ENCODE measurements around the gene ZNF678. TPM values are rescaled to one million over a fixed set of nuclear protein-coding genes. Genes with fewer than 3 reads are reported as not detected.

The ZNF678 gene
- 6.9 and 9.1 TPM in 2 replicates for total RNA-seq (2014; rRNA removed; shearing (Covaris generic))
- polyA plus RNA-seq (2015; cell fraction: cytosol; rRNA removed), result 2.2 and 4.0 TPM in 2 replicates
- polyA plus RNA-seq (2015; cell fraction: nucleus; rRNA removed), result 12.1 and 13.0 TPM in 2 replicates

DNA sequence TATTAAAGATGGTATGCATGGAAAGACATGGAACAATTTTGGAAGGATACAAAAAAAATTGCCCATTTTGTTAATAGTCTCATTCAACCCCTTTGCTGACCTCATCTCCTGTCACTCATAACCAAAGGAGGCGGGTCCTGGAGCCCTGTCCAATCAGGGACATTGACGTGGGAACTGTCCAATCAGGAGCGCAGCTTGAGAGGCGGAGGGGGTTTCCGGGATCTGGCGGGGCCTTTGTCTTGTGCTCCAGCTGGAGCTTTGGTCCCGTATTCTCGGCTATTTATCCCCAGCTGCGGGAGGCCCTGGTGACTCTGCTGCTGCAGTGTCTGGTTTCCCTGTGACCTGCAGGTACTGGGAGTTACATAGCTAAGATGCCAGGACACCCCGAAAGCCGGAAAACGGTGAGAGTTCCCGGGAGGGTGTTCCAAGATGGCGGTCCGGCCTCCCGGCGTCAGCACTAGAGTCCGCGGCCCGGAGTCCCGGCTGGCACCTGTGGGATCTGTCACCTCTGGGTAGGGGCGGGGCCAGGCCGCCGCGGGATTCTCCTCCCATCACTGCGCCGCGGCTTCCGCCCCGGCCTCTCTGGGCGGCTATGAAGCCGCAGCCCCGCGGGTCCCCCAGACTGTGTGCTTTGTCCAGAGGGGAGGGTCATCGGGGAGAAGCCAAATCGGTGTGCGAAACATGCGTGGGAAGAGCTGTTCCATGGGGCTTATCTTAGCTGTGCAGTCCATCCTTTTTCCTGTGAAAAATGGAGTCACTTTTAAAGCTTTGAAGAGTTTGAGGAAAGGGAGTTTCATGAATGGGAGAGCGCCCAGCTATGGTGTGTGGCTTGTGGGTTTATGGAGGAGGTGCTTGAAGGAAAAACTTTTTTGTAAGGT is at the start of gene ZNF678:
Gene ZNF678 (plus strand): TSS at position 233 of the 878 bp plus-strand sequence. CDS start 87,436 bp downstream, outside the sequence.
- in situ Hi-C loops (cut with HindIII; ENCODE audit: low pct_unique_long_range_greater_than_20kb, low sequenced_read_pairs), result no loop called here

DNA sequence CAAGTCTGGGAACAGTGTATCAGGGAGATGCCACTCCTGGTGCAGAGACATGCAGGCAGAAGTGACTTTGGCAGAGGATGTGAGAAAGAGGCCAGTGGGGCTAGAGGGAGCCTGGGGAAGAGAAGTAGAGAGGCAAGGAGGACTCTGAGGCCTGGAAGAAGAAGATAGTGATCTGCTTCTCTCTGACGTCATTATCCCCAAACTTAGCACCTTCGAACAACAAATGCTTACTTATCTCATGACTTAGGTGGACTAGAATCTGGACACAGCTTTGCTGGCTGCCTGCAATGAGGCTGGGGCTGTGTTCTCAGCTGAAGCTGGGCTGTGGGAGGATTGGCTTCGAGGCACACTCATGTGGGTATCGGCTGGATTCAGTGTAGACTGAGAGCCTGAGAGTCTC is 44.5 kb upstream of the ZNF678 start:
- in situ Hi-C loops (cut with HindIII; ENCODE audit: low pct_unique_long_range_greater_than_20kb, low sequenced_read_pairs), result no loop called here
- no peak for DNase-seq (ENCODE audit: low read depth, low spot score)

More for the DNA sequence above, at the start of gene ZNF678:
- peak; percentile 96 for DNase-seq (ENCODE audit: low read depth, low spot score)

DNA sequence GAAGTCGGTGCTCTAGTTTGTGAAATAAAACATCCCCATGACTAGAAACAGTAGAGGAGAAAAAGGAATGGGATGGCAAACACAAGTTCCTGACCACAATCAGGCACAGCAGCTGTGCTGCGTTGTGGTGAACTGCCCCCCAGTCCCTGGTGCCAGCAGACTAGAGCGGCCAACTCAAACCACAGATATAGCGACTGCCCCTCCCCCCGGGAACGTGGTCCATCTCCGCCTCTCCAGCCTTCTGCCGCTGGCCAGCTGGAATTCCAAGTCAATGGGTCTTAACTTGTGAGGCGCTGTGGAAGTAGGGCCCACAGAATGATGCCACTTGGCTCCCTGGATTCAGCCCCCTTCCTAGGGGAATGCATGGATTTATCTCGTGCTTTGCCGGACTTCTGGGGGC is 41.6 kb upstream of the ZNF678 start:
- in situ Hi-C loops (cut with HindIII; ENCODE audit: low pct_unique_long_range_greater_than_20kb, low sequenced_read_pairs), result no loop called here

GRCh38 chr1:227526524-227526923 is 36.8 kb upstream of the ZNF678 start:
- in situ Hi-C loops (cut with HindIII; ENCODE audit: low pct_unique_long_range_greater_than_20kb, low sequenced_read_pairs), result no loop called here

More for the DNA sequence above, 41.6 kb upstream of the ZNF678 start:
- no peak for DNase-seq (ENCODE audit: low read depth, low spot score)

DNA sequence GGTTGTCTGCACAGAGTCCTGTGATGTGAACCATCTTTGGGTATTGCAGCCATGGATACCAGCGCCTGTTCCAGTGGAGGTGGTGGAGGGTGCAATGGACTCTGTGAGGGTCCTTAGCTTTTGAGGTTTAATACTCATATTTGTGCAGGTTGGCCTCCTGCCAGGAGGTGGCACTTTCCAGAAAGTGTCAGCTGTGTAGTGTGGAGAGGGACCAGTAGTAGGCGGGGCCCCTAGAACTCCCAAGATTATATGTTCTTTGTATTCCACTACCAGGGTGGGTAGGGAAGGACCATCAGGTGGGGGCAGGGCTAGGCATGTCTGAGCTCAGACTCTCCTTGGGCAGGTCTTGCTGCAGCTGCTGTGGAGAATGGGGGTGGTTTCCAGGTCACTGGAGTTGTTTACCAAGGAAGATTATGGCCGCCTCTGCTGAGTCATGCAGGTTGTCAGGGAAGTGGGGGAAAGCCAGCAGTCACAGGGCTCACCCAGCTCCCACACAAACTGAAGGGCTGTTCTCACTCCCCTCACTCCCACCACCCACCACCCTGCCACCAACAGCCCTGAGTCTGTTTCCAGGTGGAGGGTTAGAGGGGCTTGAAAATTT is 31.2 kb upstream of the ZNF678 start:
- no peak for DNase-seq (ENCODE audit: low read depth, low spot score)
- in situ Hi-C loops (cut with HindIII; ENCODE audit: low pct_unique_long_range_greater_than_20kb, low sequenced_read_pairs), result no loop called here

More at GRCh38 chr1:227526524-227526923, 36.8 kb upstream of the ZNF678 start:
- DNase-seq (ENCODE audit: low read depth, low spot score), result no peak

DNA sequence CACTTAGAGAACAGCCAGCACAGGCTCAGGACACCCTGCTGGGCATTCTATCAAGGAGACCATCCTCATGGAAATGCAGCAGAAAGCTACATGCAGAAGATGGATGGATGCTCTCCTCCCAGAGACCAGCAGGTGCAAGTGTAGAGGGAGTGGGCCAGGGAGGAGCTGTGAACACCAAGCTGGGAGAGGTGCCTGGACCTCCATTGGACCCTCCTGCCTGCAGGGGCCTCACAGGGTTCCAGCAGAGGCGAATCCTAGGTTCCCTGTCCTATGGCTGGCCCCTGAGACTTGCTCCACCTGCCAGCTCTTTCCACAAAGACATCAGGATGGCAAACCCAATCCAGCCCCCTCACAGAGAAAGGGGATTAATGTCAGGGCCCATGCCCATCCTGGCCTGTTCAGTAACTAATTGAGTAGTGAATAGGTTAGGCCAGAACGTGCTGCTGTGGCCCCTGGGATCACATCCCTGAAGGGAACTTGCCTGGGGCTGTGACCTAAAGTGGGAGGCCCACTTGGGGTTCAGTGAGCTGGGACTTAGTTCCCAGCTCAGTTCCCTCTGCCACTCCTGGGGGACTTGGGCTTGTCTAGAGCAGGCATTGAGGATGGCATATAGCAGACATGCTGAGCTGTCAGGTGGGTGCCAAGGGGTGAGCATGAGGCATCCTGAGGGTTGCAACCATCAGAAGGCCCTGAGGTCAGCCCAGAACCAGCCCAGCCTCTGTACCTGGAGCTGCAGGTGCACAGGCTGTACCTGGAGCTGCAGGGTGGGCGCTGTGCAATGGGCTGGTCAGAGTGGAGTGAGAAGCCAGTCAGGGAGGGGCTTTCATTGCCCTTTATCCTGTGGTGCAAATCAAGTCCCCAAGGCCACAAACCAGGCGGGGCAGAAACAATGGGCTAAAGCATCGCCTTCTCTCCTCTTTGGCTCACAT is 22.9 kb upstream of the ZNF678 start:
- no peak for DNase-seq (ENCODE audit: low read depth, low spot score)
- in situ Hi-C loops (cut with HindIII; ENCODE audit: low pct_unique_long_range_greater_than_20kb, low sequenced_read_pairs), result no loop called here

DNA sequence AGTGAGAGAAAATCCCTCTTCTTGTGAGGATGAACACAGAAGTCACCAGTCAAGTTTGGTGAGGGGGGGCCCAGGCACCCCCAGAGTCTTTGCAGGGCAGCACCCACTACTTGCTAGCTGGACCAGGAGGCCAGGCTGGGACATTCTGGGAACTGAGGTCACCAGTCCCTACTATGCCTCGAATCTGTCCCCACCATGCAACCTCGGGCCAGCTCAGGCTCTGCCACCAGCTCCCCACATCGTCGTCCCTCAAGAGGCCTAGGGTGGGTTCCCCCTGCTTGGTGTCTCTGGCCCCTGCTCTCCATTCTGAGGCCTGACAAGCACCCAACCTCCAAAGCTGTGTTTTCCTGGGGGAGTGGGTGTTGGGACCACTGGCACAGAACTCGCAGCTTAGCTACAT is 22.2 kb upstream of the ZNF678 start:
- in situ Hi-C loops (cut with HindIII; ENCODE audit: low pct_unique_long_range_greater_than_20kb, low sequenced_read_pairs), result no loop called here
- no peak for DNase-seq (ENCODE audit: low read depth, low spot score)

DNA sequence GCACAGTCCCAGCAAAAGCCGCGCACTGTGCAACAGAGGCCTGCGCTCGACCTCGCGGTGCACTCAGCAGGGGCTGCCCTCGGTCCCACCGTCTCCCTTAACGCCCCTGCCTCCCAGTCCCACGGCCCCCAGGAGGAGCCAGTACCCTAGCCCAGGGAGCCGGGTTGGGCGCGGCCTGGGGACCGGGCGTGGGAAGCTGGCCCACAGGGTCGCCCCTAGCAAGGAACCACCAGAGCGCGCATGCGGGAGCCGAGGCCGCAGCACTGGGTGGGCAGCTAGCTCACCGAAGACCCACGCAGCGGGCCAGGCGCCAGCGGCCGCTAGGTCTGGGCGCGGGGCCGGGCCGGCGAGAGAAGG is 21.6 kb upstream of the ZNF678 start:
- DNase-seq (ENCODE audit: low read depth, low spot score), result no peak
- in situ Hi-C loops (cut with HindIII; ENCODE audit: low pct_unique_long_range_greater_than_20kb, low sequenced_read_pairs), result no loop called here

DNA sequence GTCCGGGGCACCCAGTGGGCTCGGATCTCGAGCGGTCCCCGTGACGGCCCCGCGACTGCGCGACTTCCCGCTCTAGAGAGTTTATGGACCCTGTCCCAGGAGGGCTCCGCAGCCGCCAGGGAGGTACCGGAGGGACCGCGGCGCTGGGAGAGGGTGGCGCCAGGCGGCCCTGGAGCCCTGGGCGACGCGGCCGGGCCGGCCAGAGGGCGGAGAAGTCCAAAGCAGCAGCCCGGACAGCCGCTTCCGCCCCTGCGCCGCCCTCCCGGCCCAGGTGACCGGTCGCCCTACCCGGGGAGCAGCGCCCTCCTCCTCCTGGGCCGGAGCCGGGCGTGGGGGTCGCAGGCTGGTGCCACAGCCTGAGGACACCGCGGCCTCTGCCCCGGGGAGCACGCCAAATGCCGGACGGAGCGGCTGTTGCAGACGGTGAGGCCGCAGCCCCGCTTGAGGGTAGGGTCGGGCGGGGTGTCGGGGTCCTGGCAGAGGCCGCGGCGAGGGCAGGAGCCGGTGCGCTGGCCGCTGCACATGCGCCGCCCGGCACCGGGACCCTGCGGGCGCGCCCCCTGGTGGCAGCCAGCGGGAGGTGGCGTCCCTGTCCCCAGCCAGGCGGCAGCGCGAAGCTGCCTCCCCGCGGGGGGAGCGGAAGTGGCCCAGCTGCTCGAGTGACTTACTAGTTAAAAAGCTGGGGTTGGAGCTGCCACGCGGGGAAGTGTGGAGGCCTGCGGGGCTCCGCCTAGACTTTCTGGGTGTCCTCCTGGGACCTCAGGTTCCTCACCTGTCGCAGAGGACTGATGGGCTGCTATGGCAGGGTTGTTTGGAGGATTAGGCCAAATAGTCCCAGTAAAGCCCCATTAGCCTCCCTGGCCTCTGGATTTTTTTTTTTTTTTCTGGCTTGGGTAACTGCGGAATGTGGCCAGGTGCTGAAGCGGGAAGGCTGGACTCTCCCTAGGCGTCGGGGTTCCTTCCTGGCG is 20.9 kb upstream of the ZNF678 start:
- peak; percentile 32 for DNase-seq (ENCODE audit: low read depth, low spot score)
- in situ Hi-C loops (cut with HindIII; ENCODE audit: low pct_unique_long_range_greater_than_20kb, low sequenced_read_pairs), result no loop called here

- in situ Hi-C loops (cut with HindIII; ENCODE audit: low pct_unique_long_range_greater_than_20kb, low sequenced_read_pairs), result no loop called here
- no peak for DNase-seq (ENCODE audit: low read depth, low spot score)
These were observed 19.9 kb upstream of the ZNF678 start for GRCh38 chr1:227543283-227544066.

GRCh38 chr1:227544067-227545050 is 19.0 kb upstream of the ZNF678 start:
- DNase-seq (ENCODE audit: low read depth, low spot score), result no peak
- in situ Hi-C loops (cut with HindIII; ENCODE audit: low pct_unique_long_range_greater_than_20kb, low sequenced_read_pairs), result no loop called here

- in situ Hi-C loops (cut with HindIII; ENCODE audit: low pct_unique_long_range_greater_than_20kb, low sequenced_read_pairs), result no loop called here
- DNase-seq (ENCODE audit: low read depth, low spot score), result no peak
These were observed 18.0 kb upstream of the ZNF678 start for GRCh38 chr1:227545361-227545760.

- no peak for DNase-seq (ENCODE audit: low read depth, low spot score)
- in situ Hi-C loops (cut with HindIII; ENCODE audit: low pct_unique_long_range_greater_than_20kb, low sequenced_read_pairs), result no loop called here
These were observed 17.3 kb upstream of the ZNF678 start for GRCh38 chr1:227546059-227546458.

DNA sequence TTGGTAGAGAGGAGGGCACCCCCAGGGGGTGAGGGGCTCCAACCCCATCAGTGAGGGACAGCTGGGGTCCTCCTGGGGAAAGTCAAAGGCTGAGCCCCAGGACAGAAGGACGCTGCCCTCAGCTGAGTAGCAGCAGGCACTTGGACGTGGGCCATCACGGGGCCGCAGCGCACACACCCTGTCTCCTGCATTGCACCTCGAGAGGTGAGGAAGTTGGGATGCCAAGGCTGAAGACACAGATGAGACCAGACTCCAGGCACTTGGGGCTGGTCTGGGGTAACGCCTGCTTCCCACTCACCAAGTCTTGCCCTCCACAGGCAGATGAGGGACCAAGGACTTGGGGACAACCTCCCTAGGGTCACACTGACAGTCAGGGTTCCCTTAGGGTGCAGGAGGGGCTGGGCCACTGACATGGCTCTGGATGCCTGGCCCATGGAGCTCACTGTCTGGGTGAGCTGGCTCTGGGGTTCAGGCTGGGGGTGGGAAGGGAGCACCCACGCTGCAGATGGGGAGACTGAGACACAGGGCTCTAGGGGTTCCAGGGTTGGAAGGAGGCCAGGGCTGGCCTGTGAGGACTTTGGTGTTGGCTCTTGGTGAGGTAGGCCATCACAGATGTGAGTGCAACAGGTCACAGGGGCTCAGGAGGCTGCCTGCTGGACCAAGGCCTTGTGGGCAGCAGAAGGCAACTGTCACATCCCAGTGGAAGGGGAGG is 16.6 kb upstream of the ZNF678 start:
- in situ Hi-C loops (cut with HindIII; ENCODE audit: low pct_unique_long_range_greater_than_20kb, low sequenced_read_pairs), result no loop called here

More for the DNA sequence above, 16.6 kb upstream of the ZNF678 start:
- no peak for DNase-seq (ENCODE audit: low read depth, low spot score)

All from SK-MEL-5 (cell line).